Measurements from ENCODE around the gene GIPC1.
"Not testable (repeated sequence)": the region's sequence is repeated elsewhere in the genome, so short reads cannot be mapped to it uniquely, and the experiment has no call there.

- TF ChIP-seq CTCF, EP300 (IDR thresholded peaks at IDR 0.05): not testable (repeated sequence)
Observed at GRCh38 chr19:14452303-14452702, 43.6 kb downstream of the GIPC1 start.

All from stomach (tissue), 4 donors.